GM12892 (cell line): ENCODE data around the gene KCNK13.

ENCODE experiments used
- POLR2A ChIP-seq: IDR thresholded peaks from 2 replicates; pipeline ENCODE4 v1.6.1; 2011; ENCODE audit warnings: low read depth, low read length, control low read depth
- TAF1 ChIP-seq: IDR thresholded peaks from 2 replicates; pipeline ENCODE4 v1.6.1; 2011; ENCODE audit warnings: low read depth, mild to moderate bottlenecking, control low read depth, low read length, borderline replicate concordance

GRCh38 chr14:90027842-90028241, 34.0 kb upstream of the KCNK13 start:
- TF ChIP-seq TAF1 (no peak), POLR2A (no peak)
